NCI-H2029 treated with DMSO at 0.1 percent for 48 hours (cell line): ENCODE data around the gene NECAP2.
"Not testable (repeated sequence)": the region's sequence is repeated elsewhere in the genome, so short reads cannot be mapped to it uniquely, and the experiment has no call there.

Source experiments
- DNase-seq: peaks from one replicate; lab custom pipeline; 2025; lab: John Stamatoyannopoulos, UW

Gene NECAP2

GRCh38 chr1:16461681-16462080 lies 21.2 kb downstream of the NECAP2 start:
- DNase-seq = no peak

- DNase-seq = no peak
Observed at GRCh38 chr1:16462773-16463330, 22.3 kb downstream of the NECAP2 start.

DNA sequence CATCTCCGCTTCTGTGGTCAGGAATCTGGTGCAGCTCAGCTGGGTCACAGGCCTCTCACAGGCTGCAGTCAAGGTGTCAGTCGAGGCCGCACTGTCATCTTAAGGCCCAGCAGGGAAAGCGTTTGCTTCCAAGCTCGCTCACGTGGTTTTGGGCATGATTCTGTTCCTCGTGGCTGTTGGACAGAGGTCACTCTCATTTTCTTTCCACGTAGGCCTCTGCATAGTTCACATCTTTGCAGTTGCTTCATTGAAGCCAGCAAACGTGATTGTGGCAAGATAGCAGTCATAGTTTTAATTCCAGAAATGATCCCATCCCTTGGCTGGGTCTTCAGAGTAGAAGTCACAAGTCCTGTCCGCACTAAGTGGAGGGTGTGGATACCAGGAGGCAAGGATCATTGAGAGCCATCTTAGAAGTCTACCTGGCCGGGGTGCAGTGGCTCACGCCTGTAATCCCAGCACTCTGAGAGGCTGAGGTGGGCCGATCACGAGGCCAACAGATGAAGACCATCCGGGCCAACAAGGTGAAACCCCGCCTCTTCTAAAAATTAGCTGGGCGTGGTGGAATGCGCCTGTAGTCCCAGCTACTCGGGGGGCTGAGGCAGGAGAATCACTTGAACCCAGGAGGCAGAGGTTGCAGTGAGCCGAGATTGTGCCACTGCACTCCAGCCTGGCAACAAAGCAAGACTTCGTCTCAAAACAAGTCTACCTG lies 24.5 kb downstream of the NECAP2 start:
- no peak for DNase-seq

DNA sequence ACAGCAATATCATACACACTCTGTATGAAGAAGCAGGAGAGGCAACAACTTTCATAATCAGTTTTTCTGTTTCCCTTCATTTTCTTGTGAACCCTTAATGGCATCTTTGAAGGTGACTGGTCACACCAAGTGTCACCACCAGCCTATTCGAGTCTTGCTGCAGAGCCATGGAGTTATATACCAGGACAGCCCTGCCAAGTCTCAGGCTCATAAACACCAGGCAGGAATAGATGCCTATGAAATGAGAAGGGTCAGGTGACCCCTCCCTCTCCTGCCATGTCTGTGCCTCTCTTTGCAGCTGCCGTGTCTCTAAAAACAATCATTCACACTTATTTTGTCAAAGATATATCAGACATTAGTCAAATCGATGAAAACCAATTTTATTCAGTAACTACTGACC lies 28.0 kb downstream of the NECAP2 start:
- DNase-seq = no peak

DNA sequence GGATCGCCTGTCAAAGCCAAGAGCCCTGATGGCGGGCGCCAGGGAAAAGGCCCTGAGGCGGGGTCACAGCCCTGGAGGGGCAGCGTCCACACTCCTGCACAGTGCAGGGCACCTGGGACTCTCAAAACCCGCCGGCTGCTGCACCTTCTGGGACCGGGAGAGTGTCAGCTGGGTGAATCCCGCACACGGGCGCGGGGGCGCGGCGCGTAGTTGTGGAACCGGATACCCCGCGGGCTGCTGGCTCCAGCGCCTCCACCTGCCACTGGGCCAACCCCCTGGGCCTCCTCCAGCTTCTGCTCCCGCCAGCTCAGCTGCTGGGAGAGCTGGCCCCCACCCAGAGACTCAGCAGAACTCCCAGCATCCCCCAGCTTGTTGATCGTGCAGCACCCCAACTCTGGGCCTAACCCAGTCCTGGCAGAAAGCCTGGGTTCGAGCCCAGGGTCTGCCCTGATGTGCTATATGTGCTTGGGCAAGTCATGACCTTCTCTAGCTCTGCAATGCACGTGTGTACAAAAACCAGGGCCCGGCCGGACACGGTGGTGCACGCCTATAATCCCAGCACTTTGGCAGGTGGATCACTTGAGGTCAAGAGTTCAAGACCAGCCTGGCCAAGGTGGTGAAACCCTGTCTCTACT lies 33.8 kb downstream of the NECAP2 start:
- no peak for DNase-seq

DNA sequence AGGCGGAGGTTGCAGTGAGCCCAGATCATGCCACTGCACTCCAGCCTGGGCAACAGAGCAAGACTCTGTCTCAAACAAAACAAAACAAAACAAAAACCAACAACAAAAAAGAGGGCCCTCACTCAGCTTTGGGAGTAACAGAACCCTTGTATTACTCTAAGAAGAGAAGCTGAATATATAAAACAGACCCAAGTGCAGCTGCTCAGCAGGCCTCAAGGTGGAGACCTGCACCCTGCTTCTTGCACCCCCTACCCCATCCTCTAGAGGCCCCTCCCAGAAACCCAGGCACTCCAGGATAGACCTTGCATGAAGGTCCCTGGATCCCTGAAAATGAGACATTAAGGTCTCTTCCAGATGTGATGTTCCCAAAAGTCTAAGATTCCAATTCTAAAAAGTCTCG lies 34.4 kb downstream of the NECAP2 start:
- not testable (repeated sequence) for DNase-seq

DNA sequence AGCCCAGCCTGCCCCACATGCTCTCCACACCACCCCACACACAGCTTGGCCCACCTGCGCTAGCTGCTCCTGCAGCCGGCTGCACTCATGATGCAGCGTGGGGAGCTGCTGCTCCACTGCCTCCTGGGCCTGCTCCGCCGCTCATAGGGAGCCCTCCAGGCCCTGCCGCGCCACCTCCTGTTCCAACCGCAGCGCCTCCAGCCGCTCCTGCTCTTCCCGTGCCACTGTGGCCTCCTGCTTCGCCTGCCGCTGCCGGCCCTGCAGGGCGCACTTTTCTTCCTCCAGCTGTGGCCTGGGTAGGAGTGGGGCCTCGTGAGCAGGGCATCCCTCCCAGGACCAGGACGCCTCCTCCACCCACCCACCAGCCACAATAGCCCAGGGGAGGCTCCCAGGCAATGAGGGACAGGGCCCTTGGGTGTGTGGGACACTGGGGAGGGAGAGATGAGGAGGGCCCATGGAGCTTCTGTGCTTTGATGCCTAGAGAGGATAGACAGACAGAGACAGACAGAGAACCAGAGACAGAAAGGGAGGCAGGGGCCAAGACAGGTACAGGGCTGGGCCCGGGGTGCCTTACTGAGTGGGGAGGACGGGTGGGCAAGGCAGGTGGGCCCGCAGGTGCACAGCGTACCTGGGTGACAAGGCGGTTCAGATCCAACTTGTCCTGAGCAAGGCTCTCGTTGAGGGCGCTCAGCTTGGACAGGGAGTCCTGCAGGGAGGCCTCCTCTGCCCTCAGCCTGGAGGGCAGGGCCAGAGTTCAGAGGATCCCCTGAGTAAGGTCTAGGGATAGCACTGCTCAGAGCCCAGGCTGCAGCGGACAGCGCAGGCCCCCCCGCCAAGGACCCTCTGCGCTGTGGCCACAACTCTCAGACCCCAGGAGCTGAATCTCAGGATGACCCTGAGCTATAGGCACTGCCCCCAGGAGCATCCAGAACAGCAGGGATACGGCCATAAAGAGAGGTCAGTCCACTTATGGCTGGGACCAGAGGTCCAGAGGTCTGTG lies 35.5 kb downstream of the NECAP2 start:
- not testable (repeated sequence) for DNase-seq

GRCh38 chr1:16478091-16478490 lies 37.6 kb downstream of the NECAP2 start:
- DNase-seq = no peak

DNA sequence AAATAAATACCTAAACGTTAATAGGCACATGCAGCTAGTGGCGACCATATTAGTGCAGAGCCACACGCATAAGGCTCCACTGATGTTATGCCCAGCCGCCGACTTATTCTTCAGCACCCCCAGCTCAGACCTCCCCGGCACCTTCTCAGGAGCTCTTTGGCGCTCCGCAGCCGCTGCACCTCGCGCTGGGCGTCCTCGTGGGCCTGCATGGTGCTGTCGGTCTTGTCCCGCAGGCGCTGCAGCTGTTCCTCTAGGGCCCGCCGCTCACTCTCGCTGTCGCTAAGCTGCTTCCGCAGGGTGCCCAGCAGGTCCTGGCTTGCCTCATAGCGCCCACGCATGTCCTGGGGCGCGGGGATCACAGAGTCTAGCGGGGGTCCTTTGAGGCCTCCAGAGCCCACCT lies 42.6 kb downstream of the NECAP2 start:
- not testable (repeated sequence) for DNase-seq

DNA sequence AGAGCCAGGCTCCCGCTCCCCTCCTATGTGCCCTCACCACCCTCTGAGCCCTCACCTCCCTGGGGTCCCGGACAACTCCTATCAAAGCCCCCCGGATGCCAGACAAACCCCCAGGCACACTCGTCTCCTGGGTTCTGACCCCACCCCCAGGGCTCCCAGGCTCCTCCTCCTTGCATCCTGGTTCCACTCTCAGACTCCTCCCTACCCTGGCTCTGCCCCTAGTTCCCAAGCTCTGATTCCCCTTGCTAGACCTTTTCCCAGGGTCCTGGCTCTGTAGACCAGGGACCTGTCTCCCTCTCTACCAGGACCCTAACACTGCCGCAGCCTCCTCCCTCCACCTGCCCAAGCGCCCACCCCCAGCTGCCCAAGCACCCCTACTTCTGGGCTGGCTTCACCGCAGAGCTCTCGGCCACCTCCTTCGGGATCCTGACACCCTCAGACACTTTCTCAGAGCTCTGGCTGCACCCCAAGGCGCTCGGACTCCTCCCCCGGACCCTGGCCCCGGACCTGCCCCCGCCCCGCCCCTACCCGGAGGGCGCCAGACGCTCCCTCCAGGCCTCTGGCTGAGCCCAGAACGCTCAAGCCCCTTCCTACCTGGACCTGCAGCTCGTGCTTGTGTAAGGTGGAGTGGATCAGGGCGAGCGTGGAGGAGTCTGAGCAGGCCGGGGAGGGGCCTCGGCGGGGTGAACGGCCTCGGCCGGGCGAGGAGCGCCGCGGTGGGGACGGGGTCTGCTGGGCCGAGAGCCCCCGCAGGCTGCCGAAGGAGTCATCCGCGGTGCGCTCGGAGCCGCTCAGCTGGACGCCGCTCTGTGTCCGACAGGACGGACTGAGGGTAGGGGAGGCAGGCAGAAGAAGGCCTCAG lies 43.3 kb downstream of the NECAP2 start:
- DNase-seq = not testable (repeated sequence)

GRCh38 chr1:16484501-16484835 lies 43.9 kb downstream of the NECAP2 start:
- no peak for DNase-seq

DNA sequence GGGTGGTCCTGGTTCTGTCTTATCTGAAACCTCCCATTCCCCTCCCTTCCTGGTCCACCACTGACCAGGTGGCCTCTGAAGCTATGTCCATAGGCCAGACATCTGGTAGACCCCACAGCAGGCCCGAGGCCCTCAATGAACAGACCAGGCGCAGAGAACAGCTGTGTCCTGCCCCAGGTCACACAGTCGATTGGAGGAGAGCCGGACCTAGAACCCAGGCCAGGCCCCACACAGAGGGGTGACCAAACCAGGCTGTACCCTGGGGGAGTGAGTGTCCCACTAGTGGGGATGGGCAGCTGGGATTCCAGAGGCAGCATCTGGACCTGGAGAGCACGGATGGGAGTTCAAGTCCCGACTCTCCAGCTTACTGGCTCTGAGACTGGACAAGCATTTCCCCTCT lies 44.4 kb downstream of the NECAP2 start:
- DNase-seq = no peak

- not testable (repeated sequence) for DNase-seq
Observed at GRCh38 chr1:16486316-16486715, 45.8 kb downstream of the NECAP2 start.

GRCh38 chr1:16487011-16487410 lies 46.5 kb downstream of the NECAP2 start:
- not testable (repeated sequence) for DNase-seq

GRCh38 chr1:16489195-16489880 lies 48.8 kb downstream of the NECAP2 start:
- DNase-seq = not testable (repeated sequence)

DNA sequence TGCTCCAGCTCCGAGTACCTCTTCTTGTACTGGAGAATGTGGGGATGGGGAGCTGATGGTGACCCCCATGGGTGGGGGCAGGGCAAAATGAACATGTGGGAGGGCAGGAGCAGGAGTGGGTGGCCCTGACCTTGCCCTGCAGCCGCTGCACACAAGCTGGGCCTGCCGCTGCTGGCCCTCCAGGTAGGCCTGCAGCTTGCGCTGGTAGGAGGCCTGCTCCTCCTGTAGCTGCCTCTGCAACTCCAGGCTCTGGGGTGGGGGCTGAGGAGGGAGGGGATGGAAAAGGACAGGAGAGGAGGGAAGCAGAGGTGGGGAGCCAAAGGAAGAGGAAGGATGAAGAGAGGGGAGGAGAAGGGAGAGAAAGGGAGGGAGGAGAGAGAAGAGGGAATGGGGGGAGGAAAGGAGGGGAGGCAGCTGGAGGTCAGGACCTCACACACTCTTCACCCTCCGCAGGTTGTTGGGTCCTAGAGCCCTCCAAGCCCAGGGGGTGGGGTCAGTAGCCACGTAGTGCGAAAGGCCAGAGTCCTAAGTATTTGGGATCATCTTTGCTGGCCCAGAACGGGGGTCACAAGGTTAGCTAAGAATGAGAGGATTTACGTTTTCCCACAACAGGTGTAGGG lies 50.6 kb downstream of the NECAP2 start:
- no peak for DNase-seq

DNA sequence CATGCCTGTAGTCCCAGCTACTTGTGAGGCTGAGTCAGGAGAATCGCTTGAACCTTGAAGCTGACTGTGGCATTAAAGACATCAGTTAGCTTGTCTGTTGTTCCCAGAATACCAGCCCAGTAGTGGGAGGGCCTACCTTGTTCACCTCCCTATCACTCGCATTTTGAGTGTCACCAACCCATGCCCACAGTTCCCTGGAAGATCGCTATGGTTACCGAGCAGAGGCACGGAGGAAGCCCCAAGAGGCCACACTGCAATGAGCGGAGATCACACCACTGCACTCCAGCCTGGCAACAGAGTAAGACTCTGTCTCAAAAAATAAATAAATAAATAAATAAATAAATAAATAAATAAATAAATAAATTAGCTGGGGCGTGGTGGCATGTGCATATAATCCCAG lies 52.4 kb downstream of the NECAP2 start:
- not testable (repeated sequence) for DNase-seq

- not testable (repeated sequence) for DNase-seq
Observed at GRCh38 chr1:16493731-16494130, 53.2 kb downstream of the NECAP2 start.

DNA sequence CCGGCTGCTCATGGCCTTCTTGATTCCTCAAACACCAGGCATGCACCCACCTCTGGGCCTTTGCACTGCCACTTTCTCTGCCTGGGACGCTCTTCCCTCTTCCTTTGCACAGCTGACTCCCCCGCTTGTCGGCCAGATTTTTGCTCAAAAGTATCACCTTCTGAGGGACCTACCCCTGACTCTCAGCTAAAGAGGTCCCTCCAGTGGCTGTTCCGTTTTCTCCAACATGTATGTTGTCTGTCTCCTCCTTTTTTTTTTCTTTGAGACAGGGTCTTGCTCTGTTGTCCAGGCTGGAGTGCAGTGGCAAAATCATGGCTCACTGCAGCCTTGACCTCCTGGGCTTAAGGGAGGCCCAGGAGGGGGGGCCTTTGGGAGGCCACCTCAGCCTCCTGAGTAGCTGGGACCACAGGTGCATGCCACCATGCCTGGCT lies 57.0 kb downstream of the NECAP2 start:
- DNase-seq = not testable (repeated sequence)

DNA sequence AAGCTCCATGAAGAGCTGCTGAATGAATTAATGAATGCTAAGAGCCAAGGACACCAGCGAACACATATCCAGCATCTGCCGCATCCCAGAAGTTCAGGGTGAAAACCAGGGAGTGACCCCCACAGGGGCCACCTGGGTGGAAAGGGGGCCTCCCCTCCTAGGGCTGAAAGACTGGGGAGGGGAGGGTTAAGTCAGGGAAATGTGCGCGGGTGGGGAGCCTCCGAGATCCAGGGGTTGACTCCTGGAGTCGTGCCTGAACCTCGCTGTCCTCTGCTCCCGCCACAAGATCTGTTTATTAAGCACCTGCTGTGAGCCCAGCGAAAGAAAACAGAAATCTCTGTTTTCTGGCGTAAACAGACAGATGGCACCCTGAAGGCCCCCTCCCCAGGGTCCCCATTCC lies 57.5 kb downstream of the NECAP2 start:
- DNase-seq = not testable (repeated sequence)
